Parathyroid adenoma (tissue), 2 donors: Measurements from ENCODE around the gene PRDM16.

Experiments
- H2AFZ ChIP-seq: fragments of 300-600 bp; sonication (generic); one replicate; pipeline ENCODE4 v1.7.0; 2017; ENCODE audit warnings: antibody characterized with exemption, mild to moderate bottlenecking
- H3K27ac ChIP-seq: fragments of 300-600 bp; sonication (generic); one replicate; pipeline ENCODE4 v1.7.0; 2017
- H3K27me3 ChIP-seq: fragments of 300-600 bp; sonication (generic); one replicate; pipeline ENCODE4 v1.7.0; 2017; ENCODE audit warnings: low read length; ENCODE audit not compliant: control insufficient read depth, insufficient read depth
- H3K36me3 ChIP-seq: fragments of 300-600 bp; sonication (generic); one replicate; pipeline ENCODE4 v1.7.0; 2017; ENCODE audit warnings: low read length; ENCODE audit not compliant: control insufficient read depth, insufficient read depth
- H3K4me1 ChIP-seq: fragments of 300-600 bp; sonication (generic); one replicate; pipeline ENCODE4 v1.7.0; 2017; ENCODE audit warnings: control low read depth
- H3K4me2 ChIP-seq: fragments of 300-600 bp; sonication (generic); one replicate; pipeline ENCODE4 v1.7.0; 2017; ENCODE audit warnings: low read length
- H3K4me3 ChIP-seq: fragments of 300-600 bp; sonication (generic); one replicate; pipeline ENCODE4 v1.7.0; 2017; ENCODE audit warnings: low read depth, low read length
- H3K79me2 ChIP-seq: fragments of 300-600 bp; sonication (generic); one replicate; pipeline ENCODE4 v1.7.0; 2017; ENCODE audit warnings: control low read depth
- H3K9ac ChIP-seq: fragments of 300-600 bp; sonication (generic); one replicate; pipeline ENCODE4 v1.7.0; 2017; ENCODE audit warnings: mild to moderate bottlenecking
- H3K9me3 ChIP-seq: fragments of 300-600 bp; sonication (generic); one replicate; pipeline ENCODE4 v1.7.0; 2017; ENCODE audit warnings: low read length; ENCODE audit not compliant: control insufficient read depth
- CTCF ChIP-seq: fragments of 300-600 bp; sonication (generic); IDR thresholded peaks from one replicate; pipeline ENCODE4 v1.7.0; 2017; ENCODE audit warnings: antibody characterized with exemption, mild to moderate bottlenecking
- donor health status: primary hyperparathyroidism.

PRDM16 gene

GRCh38 chr1:3273447-3273846, 204.4 kb downstream of the PRDM16 start:
- Histone ChIP-seq H3K9me3 (no peaks in the 10 kb centered on the region), H3K9ac (no peak overlapping the region), H3K79me2 (no peaks in the 10 kb centered on the region), H3K4me2 (no peak overlapping the region), H2AFZ (no peak overlapping the region), H3K4me1 (no peaks in the 10 kb centered on the region), H3K27ac (no peak overlapping the region), H3K4me3 (no peak overlapping the region), H3K27me3 (no peaks in the 10 kb centered on the region), H3K36me3 (no peaks in the 10 kb centered on the region)
- TF ChIP-seq CTCF: no peak

- no peak for TF ChIP-seq CTCF
- Histone ChIP-seq H2AFZ (no peak overlapping the region), H3K4me1 (no peaks in the 10 kb centered on the region), H3K79me2 (no peaks in the 10 kb centered on the region), H3K27me3 (no peaks in the 10 kb centered on the region), H3K4me3 (no peak overlapping the region), H3K4me2 (no peak overlapping the region), H3K9ac (no peak overlapping the region), H3K36me3 (no peaks in the 10 kb centered on the region), H3K27ac (no peak overlapping the region), H3K9me3 (no peaks in the 10 kb centered on the region)
Measured at GRCh38 chr1:3274972-3275371, 206.0 kb downstream of the PRDM16 start.

- Histone ChIP-seq H3K9me3 (no peaks in the 10 kb centered on the region), H3K9ac (no peak overlapping the region), H3K4me1 (no peaks in the 10 kb centered on the region), H2AFZ (no peak overlapping the region), H3K27ac (no peak overlapping the region), H3K36me3 (no peaks in the 10 kb centered on the region), H3K27me3 (no peaks in the 10 kb centered on the region), H3K79me2 (no peaks in the 10 kb centered on the region), H3K4me3 (no peak overlapping the region), H3K4me2 (no peak overlapping the region)
- TF ChIP-seq CTCF: no peak
Measured at GRCh38 chr1:3275471-3276340, 206.7 kb downstream of the PRDM16 start.

GRCh38 chr1:3276341-3276800, 207.4 kb downstream of the PRDM16 start:
- no peaks in the 10 kb centered on the region for H3K36me3 ChIP-seq
- no peak overlapping the region for H2AFZ ChIP-seq
- no peak for TF ChIP-seq CTCF
- no peak overlapping the region for H3K4me2 ChIP-seq
- H3K27ac ChIP-seq: no peak overlapping the region
- no peak overlapping the region for H3K4me3 ChIP-seq
- H3K79me2 ChIP-seq: no peaks in the 10 kb centered on the region
- no peaks in the 10 kb centered on the region for H3K9me3 ChIP-seq
- H3K27me3 ChIP-seq: no peaks in the 10 kb centered on the region
- H3K4me1 ChIP-seq: no peaks in the 10 kb centered on the region
- H3K9ac ChIP-seq: no peak overlapping the region
